ENCODE results near the gene TMEM79. TPM values are rescaled to one million over a fixed set of nuclear protein-coding genes. Genes with fewer than 3 reads are reported as not detected.
A peak's percentile ranks its signal among the peaks of the same experiment; 100 is the strongest.

TMEM79 gene, protein sequence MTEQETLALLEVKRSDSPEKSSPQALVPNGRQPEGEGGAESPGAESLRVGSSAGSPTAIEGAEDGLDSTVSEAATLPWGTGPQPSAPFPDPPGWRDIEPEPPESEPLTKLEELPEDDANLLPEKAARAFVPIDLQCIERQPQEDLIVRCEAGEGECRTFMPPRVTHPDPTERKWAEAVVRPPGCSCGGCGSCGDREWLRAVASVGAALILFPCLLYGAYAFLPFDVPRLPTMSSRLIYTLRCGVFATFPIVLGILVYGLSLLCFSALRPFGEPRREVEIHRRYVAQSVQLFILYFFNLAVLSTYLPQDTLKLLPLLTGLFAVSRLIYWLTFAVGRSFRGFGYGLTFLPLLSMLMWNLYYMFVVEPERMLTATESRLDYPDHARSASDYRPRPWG
- 1 to 10 TPM; 1.7 to 4.5 (median 3.1) TPM for total RNA-seq

DNA sequence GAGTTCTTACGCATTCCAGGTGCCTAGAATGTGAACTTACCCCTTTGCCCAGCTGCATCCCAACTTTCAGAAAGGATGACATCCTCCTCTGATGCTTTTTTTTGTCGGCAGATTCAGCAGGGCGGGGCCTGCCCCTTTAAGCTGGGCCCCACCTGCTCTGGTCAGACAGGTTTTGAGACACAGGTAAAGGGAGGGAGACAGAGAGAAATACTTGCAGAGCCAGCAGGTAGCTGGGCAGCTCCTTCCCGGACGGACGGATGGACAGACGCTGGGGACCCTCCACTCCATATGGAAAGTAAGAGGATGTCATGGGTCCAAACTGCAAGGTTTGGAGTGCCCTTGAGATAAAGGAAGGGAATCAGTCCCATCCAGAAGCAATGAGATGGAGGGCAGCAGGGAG lies at the start of gene TMEM79:
Gene TMEM79 (plus strand): TSS at position 214 of the 400 bp plus-strand sequence. CDS start 902 bp downstream, outside the sequence.
- no peak for DNase-seq (ENCODE audit: low spot score in 2 of 2)
- WGBS, 2 donors: 86 to 94% methylated on average over 7 of the region's 7 CpGs
- H3K4me3 ChIP-seq: peak within 1 kb of the TSS; percentile 65 to 94 (median 78)
- TF ChIP-seq, protein P1, sequence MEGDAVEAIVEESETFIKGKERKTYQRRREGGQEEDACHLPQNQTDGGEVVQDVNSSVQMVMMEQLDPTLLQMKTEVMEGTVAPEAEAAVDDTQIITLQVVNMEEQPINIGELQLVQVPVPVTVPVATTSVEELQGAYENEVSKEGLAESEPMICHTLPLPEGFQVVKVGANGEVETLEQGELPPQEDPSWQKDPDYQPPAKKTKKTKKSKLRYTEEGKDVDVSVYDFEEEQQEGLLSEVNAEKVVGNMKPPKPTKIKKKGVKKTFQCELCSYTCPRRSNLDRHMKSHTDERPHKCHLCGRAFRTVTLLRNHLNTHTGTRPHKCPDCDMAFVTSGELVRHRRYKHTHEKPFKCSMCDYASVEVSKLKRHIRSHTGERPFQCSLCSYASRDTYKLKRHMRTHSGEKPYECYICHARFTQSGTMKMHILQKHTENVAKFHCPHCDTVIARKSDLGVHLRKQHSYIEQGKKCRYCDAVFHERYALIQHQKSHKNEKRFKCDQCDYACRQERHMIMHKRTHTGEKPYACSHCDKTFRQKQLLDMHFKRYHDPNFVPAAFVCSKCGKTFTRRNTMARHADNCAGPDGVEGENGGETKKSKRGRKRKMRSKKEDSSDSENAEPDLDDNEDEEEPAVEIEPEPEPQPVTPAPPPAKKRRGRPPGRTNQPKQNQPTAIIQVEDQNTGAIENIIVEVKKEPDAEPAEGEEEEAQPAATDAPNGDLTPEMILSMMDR (IDR thresholded peaks at IDR 0.05): no peak
- no peak for TF ChIP-seq EP300 (IDR thresholded peaks at IDR 0.05)
- TF ChIP-seq POLR2A (IDR thresholded peaks at IDR 0.05): no peak
- peak within 1 kb of the TSS in 2 of 4 donors; percentile 88 to 92 for H3K27ac ChIP-seq
- H3K36me3 ChIP-seq: peaks cover 0 to 25% (median 0%) of the 10 kb centered on the region in 3 donors
- H3K27me3 ChIP-seq: no peaks in the 10 kb centered on the region
- H3K9me3 ChIP-seq: no peaks in the 10 kb centered on the region
- H3K4me1 ChIP-seq: peaks cover 0 to 42% (median 16%) of the 10 kb centered on the region in 4 donors

DNA sequence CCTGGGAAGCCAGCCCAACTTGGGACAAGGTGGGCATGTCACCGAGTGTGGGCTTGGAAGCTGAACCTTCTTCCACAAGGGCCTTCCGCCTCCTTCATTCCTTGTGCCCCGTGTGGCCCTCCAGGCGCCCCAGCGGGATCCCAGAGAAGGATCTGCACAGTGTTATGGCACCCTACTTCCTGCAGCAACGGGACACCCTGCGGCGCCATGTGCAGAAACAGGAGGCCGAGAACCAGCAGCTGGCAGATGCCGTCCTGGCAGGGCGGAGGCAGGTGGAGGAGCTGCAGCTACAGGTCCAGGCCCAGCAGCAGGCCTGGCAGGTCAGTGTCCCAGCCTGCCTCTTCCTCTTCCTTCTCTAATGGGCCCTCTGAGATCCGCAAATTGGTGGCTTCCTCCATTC lies 48.0 kb upstream of the TMEM79 start:
- no peaks in the 10 kb centered on the region for H3K9me3 ChIP-seq
- H3K36me3 ChIP-seq: peaks cover 0 to 90% (median 25%) of the 10 kb centered on the region in 3 donors
- H3K4me3 ChIP-seq: no peak overlapping the region
- no peak for DNase-seq (ENCODE audit: low spot score in 2 of 2)
- no peak overlapping the region for H3K27ac ChIP-seq
- H3K27me3 ChIP-seq: no peaks in the 10 kb centered on the region
- 90 to 93% methylated on average over 11 of the region's 12 CpGs for WGBS, 2 donors
- no peaks in the 10 kb centered on the region for H3K4me1 ChIP-seq
- TF ChIP-seq POLR2A (IDR thresholded peaks at IDR 0.05) (no peak), EP300 (IDR thresholded peaks at IDR 0.05) (no peak)
- TF ChIP-seq, protein P1 (IDR thresholded peaks at IDR 0.05): no peak

DNA sequence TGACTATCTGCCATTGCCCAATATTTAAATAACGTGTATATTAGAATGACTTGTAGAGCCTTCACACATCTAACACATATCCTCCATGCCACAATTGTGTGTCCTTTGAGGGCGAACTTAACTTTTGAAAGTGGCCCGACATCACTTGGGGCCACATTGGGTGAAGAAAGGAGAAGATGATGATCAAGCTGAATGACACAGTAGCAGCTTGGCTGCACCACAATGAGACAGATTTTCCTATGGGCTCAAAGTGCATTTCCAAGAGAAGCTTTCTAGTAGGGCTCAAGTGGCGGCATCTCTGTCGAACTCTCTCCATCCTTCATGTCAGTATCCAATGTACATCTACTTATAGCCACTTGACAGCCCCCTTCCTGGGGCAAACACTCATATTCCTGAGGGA lies 45.9 kb upstream of the TMEM79 start:
- H3K4me3 ChIP-seq: no peak overlapping the region

DNA sequence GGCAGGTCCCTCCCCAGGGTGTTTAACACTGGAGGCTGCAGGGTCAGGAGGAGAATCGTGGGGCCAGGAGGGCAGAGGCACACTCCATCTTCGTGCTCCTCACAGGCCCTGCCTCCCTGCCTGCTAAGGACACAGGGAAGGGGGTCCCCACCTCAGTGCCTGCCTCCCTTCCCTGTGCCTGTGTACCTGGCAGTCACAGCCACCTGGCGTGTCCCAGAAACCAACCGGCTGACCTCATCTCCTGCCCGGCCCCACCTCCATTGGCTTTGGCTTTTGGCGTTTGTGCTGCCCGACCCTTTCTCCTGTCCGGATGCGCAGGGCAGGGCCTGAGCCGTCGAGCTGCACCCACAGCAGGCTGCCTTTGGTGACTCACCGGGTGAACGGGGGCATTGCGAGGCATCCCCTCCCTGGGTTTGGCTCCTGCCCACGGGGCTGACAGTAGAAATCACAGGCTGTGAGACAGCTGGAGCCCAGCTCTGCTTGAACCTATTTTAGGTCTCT lies 42.8 kb upstream of the TMEM79 start:
- 32 to 50% methylated on average over 4 to 14 of the region's 15 CpGs for WGBS, 2 donors
- Histone ChIP-seq H3K27me3 (no peaks in the 10 kb centered on the region), H3K4me3 (no peak overlapping the region), H3K36me3 (peaks cover 0 to 75% (median 21%) of the 10 kb centered on the region in 3 donors), H3K4me1 (peaks cover 0 to 17% (median 13%) of the 10 kb centered on the region in 4 donors), H3K9me3 (no peaks in the 10 kb centered on the region), H3K27ac (peak overlapping the region in 1 of 4 donors; percentile 40)
- TF ChIP-seq, protein P1 (IDR thresholded peaks at IDR 0.05): no peak
- TF ChIP-seq POLR2A (IDR thresholded peaks at IDR 0.05) (no peak), EP300 (IDR thresholded peaks at IDR 0.05) (no peak)
- no peak for DNase-seq (ENCODE audit: low spot score in 2 of 2)

More for the DNA sequence above, 45.9 kb upstream of the TMEM79 start:
- TF ChIP-seq EP300 (IDR thresholded peaks at IDR 0.05): no peak
- 94 to 95% methylated on average over 5 of the region's 5 CpGs for WGBS, 2 donors
- H3K27me3 ChIP-seq: no peaks in the 10 kb centered on the region
- peaks cover 0 to 91% (median 25%) of the 10 kb centered on the region in 3 donors for H3K36me3 ChIP-seq
- no peaks in the 10 kb centered on the region for H3K9me3 ChIP-seq
- no peak for DNase-seq (ENCODE audit: low spot score in 2 of 2)
- H3K4me1 ChIP-seq: no peaks in the 10 kb centered on the region
- H3K27ac ChIP-seq: no peak overlapping the region

DNA sequence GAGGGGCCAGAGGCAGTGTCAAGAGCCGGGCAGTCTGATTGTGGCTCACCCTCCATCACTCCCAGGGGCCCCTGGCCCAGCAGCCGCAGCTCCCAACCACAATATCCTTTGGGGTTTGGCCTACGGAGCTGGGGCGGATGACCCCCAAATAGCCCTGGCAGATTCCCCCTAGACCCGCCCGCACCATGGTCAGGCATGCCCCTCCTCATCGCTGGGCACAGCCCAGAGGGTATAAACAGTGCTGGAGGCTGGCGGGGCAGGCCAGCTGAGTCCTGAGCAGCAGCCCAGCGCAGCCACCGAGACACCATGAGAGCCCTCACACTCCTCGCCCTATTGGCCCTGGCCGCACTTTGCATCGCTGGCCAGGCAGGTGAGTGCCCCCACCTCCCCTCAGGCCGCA lies 42.2 kb upstream of the TMEM79 start, which contains the start of gene BGLAP:
Gene BGLAP (plus strand): TSS at position 259 of the 400 bp plus-strand sequence. CDS start 48 bp downstream, at position 307.
- H3K27ac ChIP-seq: peak within 1 kb of the TSS in 1 of 4 donors; percentile 40
- peaks cover 0 to 70% (median 18%) of the 10 kb centered on the region in 3 donors for H3K36me3 ChIP-seq
- H3K4me1 ChIP-seq: peaks cover 0 to 22% (median 19%) of the 10 kb centered on the region in 4 donors
- H3K27me3 ChIP-seq: no peaks in the 10 kb centered on the region
- WGBS, 2 donors: 69 to 75% methylated on average over 10 to 13 of the region's 14 CpGs
- H3K9me3 ChIP-seq: no peaks in the 10 kb centered on the region
- H3K4me3 ChIP-seq: no peak within 1 kb of the TSS
- DNase-seq (ENCODE audit: low spot score in 2 of 2): no peak
- TF ChIP-seq, protein P1 (IDR thresholded peaks at IDR 0.05): no peak
- no peak for TF ChIP-seq POLR2A (IDR thresholded peaks at IDR 0.05)
- TF ChIP-seq EP300 (IDR thresholded peaks at IDR 0.05): no peak
